ENCODE measurements around the gene SZRD1. TPM values are rescaled to one million over a fixed set of nuclear protein-coding genes. Genes with fewer than 3 reads are reported as not detected.

SZRD1 gene
- total RNA-seq, 1 experiment from 2014 or later: 113 TPM

GRCh38 chr1:16443975-16444770 is 77.1 kb downstream of the SZRD1 start (continued):
- TF ChIP-seq ELF4 (CRISPR knock-in tag; IDR thresholded peaks at IDR 0.05; ENCODE audit: low read depth) (no peak), ATF6 (CRISPR knock-in tag; IDR thresholded peaks at IDR 0.05) (no peak), OVOL2 (CRISPR knock-in tag; IDR thresholded peaks at IDR 0.05; ENCODE audit: borderline replicate concordance) (no peak), CREM (CRISPR knock-in tag; IDR thresholded peaks at IDR 0.05) (no peak)
- TF ChIP-seq, protein P1, sequence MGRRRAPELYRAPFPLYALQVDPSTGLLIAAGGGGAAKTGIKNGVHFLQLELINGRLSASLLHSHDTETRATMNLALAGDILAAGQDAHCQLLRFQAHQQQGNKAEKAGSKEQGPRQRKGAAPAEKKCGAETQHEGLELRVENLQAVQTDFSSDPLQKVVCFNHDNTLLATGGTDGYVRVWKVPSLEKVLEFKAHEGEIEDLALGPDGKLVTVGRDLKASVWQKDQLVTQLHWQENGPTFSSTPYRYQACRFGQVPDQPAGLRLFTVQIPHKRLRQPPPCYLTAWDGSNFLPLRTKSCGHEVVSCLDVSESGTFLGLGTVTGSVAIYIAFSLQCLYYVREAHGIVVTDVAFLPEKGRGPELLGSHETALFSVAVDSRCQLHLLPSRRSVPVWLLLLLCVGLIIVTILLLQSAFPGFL (CRISPR knock-in tag; IDR thresholded peaks at IDR 0.05; ENCODE audit: borderline replicate concordance): no peak

DNA sequence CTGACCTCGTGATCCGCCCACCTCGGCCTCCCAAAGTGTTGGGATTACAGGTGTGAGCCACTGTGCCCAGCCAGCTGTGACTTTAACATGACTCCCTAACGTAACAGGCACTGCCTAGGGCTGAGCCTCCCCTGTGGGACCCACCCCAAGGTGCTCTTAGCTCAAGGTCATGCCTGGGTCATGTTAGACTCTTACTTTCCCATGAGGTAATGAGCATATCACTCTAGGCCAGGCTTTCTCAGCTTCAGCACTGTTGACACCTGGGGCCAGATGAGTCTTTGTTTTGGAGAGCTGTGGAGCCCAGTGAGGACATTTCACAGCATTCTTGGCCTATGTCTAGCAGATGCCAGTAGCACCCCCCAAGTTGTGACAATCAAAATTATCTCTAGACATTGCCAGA is 78.0 kb downstream of the SZRD1 start:
- H3K27me3 Mint-ChIP-seq (ENCODE audit: low read depth): peaks cover 9% of the 10 kb centered on the region; the same call in 1 of the 2 replicates
- H3K9me3 Mint-ChIP-seq: no peaks in the 10 kb centered on the region

More for the DNA sequence above, 78.0 kb downstream of the SZRD1 start:
- ATAC-seq (no peak), DNase-seq (ENCODE audit: low spot score) (no peak)
- TF ChIP-seq CBFB (CRISPR knock-in tag; IDR thresholded peaks at IDR 0.05; ENCODE audit: low read depth) (no peak), ZNF219 (CRISPR knock-in tag; IDR thresholded peaks at IDR 0.05; ENCODE audit: borderline replicate concordance) (no peak), ELF4 (CRISPR knock-in tag; IDR thresholded peaks at IDR 0.05; ENCODE audit: low read depth) (no peak), ZNF396 (CRISPR knock-in tag; IDR thresholded peaks at IDR 0.05; ENCODE audit: borderline replicate concordance) (no peak), E2F4 (CRISPR knock-in tag; IDR thresholded peaks at IDR 0.05; ENCODE audit: borderline replicate concordance, low read depth) (no peak), GRHL2 (CRISPR knock-in tag; IDR thresholded peaks at IDR 0.05; ENCODE audit: insufficient replicate concordance, severe bottlenecking) (no peak), SMAD3 (CRISPR knock-in tag; IDR thresholded peaks at IDR 0.05; ENCODE audit: borderline replicate concordance) (no peak), NR2C2 (CRISPR knock-in tag; IDR thresholded peaks at IDR 0.05) (no peak), PRRX2 (CRISPR knock-in tag; IDR thresholded peaks at IDR 0.05) (no peak), SP1 (CRISPR knock-in tag; conservative IDR thresholded peaks at IDR 0.05) (no peak), TEAD4 (CRISPR knock-in tag; IDR thresholded peaks at IDR 0.05) (no peak), RELA (CRISPR knock-in tag; IDR thresholded peaks at IDR 0.05; ENCODE audit: borderline replicate concordance) (no peak), ZNF512 (CRISPR knock-in tag; IDR thresholded peaks at IDR 0.05; ENCODE audit: borderline replicate concordance) (no peak), CREM (CRISPR knock-in tag; IDR thresholded peaks at IDR 0.05) (no peak), ZBTB43 (CRISPR knock-in tag; IDR thresholded peaks at IDR 0.05) (no peak), ZNF671 (CRISPR knock-in tag; IDR thresholded peaks at IDR 0.05) (no peak), MYBL2 (CRISPR knock-in tag; IDR thresholded peaks at IDR 0.05) (no peak), KAT7 (CRISPR knock-in tag; IDR thresholded peaks at IDR 0.05; ENCODE audit: borderline replicate concordance) (no peak), ZNF416 (CRISPR knock-in tag; IDR thresholded peaks at IDR 0.05) (no peak)
- Mint-ChIP-seq H3K27ac (no peak overlapping the region), H3K4me3 (no peak overlapping the region), H3K4me1 (peaks cover 4% of the 10 kb centered on the region; the same call in 1 of the 2 replicates), H3K36me3 (peaks cover 27% of the 10 kb centered on the region)
- POLR2A ChIA-PET: no interaction called here
- CTCF ChIA-PET: no interaction called here

All from WTC11 (cell line).